SK-N-SH (cell line): ENCODE results near the gene ADAM11.

Source experiments
- CTCF ChIP-seq: fragments of 200-600 bp; sonication (generic); IDR thresholded peaks from 2 replicates; pipeline ENCODE4 v1.6.1; 2017; ENCODE audit warnings: antibody characterized with exemption, mild to moderate bottlenecking, moderate library complexity
- ELF1 ChIP-seq: IDR thresholded peaks from 2 replicates; pipeline ENCODE4 v1.4.0; 2012
- EP300 ChIP-seq, 2 experiments: IDR thresholded peaks; 2 replicates each; pipeline versions ENCODE4 v1.4.0 to v1.6.1; 2012; ENCODE audit warnings: borderline replicate concordance in 1 of 2, low read depth in 1 of 2, low read length in 1 of 2
- MAX ChIP-seq: IDR thresholded peaks from 2 replicates; pipeline ENCODE4 v1.4.0; 2012; ENCODE audit warnings: low read depth
- RCOR1 ChIP-seq: fragments of 150-350 bp; IDR thresholded peaks from 2 replicates; pipeline ENCODE4 v1.6.1; 2017; ENCODE audit warnings: antibody characterized with exemption, low read length
- RFX5 ChIP-seq: IDR thresholded peaks from 2 replicates; pipeline ENCODE4 v1.6.1; 2012; ENCODE audit warnings: mild to moderate bottlenecking, improper control_type of control experiment, low read length
- SIN3A ChIP-seq: IDR thresholded peaks from 2 replicates; pipeline ENCODE4 v1.6.1; 2012; ENCODE audit warnings: low read depth, mild to moderate bottlenecking, low read length, moderate library complexity, borderline replicate concordance
- TAF1 ChIP-seq: IDR thresholded peaks from 2 replicates; pipeline ENCODE4 v1.6.1; 2012; ENCODE audit warnings: low read depth, mild to moderate bottlenecking, low read length, moderate library complexity, borderline replicate concordance
- TEAD4 ChIP-seq: IDR thresholded peaks from 2 replicates; pipeline ENCODE4 v1.4.0; 2012; ENCODE audit warnings: mild to moderate bottlenecking, borderline replicate concordance; ENCODE audit not compliant: insufficient read depth
- USF2 ChIP-seq: fragments of 150-350 bp; IDR thresholded peaks from 2 replicates; pipeline ENCODE4 v1.6.1; 2017; ENCODE audit warnings: antibody characterized with exemption, low read length, low read depth, borderline replicate concordance

GRCh38 chr17:44777394-44778348 is 18.9 kb downstream of the ADAM11 start:
- TF ChIP-seq RFX5 (no peak), CTCF (no peak), SIN3A (no peak), EP300 (IDR thresholded peaks at IDR 0.05; ENCODE audit: borderline replicate concordance in 1 of 2, low read depth in 1 of 2, low read length in 1 of 2) (no peak), TEAD4 (no peak), RCOR1 (no peak), TAF1 (no peak), ELF1 (no peak), MAX (no peak), USF2 (no peak)
